ENCODE results near the gene ZNF101.

The ZNF101 gene

DNA sequence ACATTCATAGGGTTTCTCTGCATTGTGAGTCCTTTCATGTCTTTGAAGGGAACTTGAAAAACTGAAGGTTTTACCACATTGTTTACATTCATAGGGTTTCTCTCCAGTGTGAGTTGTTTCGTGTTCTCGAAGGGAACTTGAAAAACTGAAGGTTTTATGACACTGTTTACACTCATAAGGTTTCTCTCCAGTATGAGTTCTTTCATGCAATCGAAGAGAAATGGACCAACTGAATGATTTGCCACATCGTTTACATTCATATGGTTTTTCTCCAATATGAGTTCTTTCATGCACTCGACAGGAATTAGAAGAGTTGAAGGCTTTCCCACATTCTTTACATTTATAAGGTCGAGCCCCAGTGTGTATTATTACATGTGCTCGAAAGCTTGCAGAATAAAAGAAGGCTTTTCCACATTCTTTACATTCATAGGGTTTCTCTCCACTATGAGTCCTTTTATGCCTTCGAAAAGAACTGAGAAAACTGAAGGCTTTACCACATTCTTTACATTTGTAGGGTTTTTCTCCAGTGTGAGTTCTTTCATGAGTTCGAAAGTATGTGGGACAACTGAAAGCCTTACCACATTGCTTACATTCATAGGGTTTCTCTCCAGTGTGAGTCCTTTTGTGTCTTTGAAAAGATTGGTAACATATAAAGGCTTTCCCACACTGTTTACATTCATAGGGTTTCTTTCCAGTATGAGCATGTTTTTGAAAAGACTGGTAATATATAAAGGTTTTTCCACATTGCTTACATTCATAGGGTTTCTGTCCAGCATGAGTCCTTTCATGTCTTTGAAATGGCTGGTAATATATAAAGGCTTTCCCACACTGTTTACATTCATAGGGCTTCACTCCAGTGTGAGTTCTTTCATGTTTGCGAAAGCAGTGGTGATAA lies 43.5 kb downstream of the ZNF101 start:
- DNase-seq: no peak

DNA sequence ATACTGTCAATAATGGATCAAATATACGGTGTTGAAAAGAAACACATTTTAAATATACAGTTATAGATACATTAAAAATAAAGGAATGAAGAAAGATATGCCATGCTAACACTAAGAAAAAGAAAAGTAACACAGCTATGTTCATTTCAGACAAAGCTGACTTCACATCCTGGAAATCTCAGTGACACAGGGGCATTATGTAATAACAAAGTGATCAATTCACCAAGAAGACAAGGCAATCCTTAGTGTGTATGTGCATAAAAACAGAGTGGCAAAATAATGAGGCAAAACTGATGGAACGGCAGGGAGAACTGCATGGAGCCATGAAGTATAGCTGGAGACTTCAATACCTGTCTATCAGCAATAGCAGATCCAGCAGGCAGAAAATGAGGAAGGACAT lies 51.2 kb downstream of the ZNF101 start:
- DNase-seq: no peak

- no peak for DNase-seq
Observed at GRCh38 chr19:19721896-19722295, 53.3 kb downstream of the ZNF101 start.

DNA sequence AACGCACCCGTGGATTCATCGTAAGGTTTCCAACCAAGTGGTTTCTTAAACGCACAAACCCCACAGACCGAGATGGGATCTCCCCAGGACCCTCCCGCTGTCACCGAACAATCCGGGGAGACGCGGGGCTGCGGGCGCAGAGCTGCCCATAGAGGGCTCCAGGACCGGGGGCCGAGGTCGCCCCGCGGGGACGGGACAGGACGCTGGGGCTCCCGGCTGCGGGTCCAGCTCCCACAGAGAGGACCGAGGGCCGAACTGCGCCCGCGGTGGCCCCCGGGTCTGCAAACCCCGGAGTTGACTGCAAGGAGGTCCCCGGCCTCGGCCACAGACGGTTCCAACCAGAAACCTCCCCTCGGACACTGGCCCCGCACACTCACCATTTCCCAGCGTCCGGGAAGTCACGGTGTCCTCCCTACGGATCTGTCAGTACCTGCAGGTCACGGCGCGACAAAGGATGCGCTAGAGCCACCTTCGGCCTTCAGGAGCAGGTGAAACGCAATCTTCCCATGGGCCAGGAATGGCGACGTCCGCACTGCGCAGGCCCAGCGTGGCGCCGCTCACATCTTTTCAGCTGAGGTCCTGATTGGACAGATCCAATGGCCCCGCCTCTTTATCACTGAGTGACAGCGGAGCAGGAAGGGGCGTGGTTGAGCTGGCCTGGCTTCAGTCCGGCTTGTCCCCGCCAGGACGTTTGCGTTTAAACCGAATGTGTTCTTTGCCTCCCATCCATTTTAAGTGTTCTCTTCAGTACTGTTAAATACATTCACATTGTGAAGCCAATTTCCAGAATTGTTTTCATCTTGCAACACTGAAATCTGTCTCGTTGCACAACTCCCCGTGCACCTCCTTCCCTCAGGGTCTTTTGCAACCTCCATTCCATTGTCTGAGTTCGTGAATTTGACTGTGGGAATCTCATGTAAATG lies 64.2 kb downstream of the ZNF101 start, which contains the start of gene ZNF14:
Gene ZNF14, minus strand, starts transcription at position 534 of the 923 bp plus-strand sequence. Its CDS starts 154 bp downstream, at position 380.
- peak; percentile 94 for DNase-seq
